ENCODE results near the gene PLEKHM1.

The PLEKHM1 gene

GRCh38 chr17:45423975-45424335 is 66.6 kb downstream of the PLEKHM1 start:
- Histone ChIP-seq H3K79me2 (ENCODE audit: control insufficient read depth, low read length) (no peaks in the 10 kb centered on the region), H3K9me2 (replicated peaks; ENCODE audit: control insufficient read depth, low read length) (no peaks in the 10 kb centered on the region), H3K27ac (ENCODE audit: low read depth, low read length) (no peak overlapping the region), H4K20me1 (ENCODE audit: control insufficient read depth, insufficient read depth, low read depth, low read length) (no peaks in the 10 kb centered on the region), H3K9me3 (ENCODE audit: control insufficient read depth, insufficient read depth, low read length) (no peaks in the 10 kb centered on the region), H3K4me3 (ENCODE audit: low read length) (no peak overlapping the region), H3K4me1 (ENCODE audit: control insufficient read depth, low read length) (peaks cover 21% of the 10 kb centered on the region), H3F3A (ENCODE audit: control insufficient read depth, insufficient read depth) (peaks cover 6% of the 10 kb centered on the region), H3K4me2 (ENCODE audit: low read length) (no peak overlapping the region), H3K36me3 (ENCODE audit: control insufficient read depth, low read length) (no peaks in the 10 kb centered on the region), H3K27me3 (ENCODE audit: control insufficient read depth, low read length) (0 out of 2 replicates have a peak, but pooled peaks cover 4% of the 10 kb centered on the region)
- TF ChIP-seq EZH2phosphoT487 (IDR thresholded peaks at IDR 0.05; ENCODE audit: borderline replicate concordance, low read length): no peak
- TF ChIP-seq, protein P1, sequence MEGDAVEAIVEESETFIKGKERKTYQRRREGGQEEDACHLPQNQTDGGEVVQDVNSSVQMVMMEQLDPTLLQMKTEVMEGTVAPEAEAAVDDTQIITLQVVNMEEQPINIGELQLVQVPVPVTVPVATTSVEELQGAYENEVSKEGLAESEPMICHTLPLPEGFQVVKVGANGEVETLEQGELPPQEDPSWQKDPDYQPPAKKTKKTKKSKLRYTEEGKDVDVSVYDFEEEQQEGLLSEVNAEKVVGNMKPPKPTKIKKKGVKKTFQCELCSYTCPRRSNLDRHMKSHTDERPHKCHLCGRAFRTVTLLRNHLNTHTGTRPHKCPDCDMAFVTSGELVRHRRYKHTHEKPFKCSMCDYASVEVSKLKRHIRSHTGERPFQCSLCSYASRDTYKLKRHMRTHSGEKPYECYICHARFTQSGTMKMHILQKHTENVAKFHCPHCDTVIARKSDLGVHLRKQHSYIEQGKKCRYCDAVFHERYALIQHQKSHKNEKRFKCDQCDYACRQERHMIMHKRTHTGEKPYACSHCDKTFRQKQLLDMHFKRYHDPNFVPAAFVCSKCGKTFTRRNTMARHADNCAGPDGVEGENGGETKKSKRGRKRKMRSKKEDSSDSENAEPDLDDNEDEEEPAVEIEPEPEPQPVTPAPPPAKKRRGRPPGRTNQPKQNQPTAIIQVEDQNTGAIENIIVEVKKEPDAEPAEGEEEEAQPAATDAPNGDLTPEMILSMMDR (IDR thresholded peaks at IDR 0.05; ENCODE audit: low read depth, low read length, poor library complexity, severe bottlenecking): no peak

- Histone ChIP-seq H3K9me2 (replicated peaks; ENCODE audit: control insufficient read depth, low read length) (no peaks in the 10 kb centered on the region), H3F3A (ENCODE audit: control insufficient read depth, insufficient read depth) (peaks cover 1% of the 10 kb centered on the region), H3K79me2 (ENCODE audit: control insufficient read depth, low read length) (no peaks in the 10 kb centered on the region), H3K9me3 (ENCODE audit: control insufficient read depth, insufficient read depth, low read length) (no peaks in the 10 kb centered on the region), H3K36me3 (ENCODE audit: control insufficient read depth, low read length) (no peaks in the 10 kb centered on the region), H3K4me2 (ENCODE audit: low read length) (no peak overlapping the region), H3K27ac (ENCODE audit: low read depth, low read length) (no peak overlapping the region), H3K4me3 (ENCODE audit: low read length) (no peak overlapping the region), H3K27me3 (ENCODE audit: control insufficient read depth, low read length) (0 out of 2 replicates have a peak, but pooled peaks cover 4% of the 10 kb centered on the region), H3K4me1 (ENCODE audit: control insufficient read depth, low read length) (peaks cover 18% of the 10 kb centered on the region), H4K20me1 (ENCODE audit: control insufficient read depth, insufficient read depth, low read depth, low read length) (no peaks in the 10 kb centered on the region)
- TF ChIP-seq EZH2phosphoT487 (IDR thresholded peaks at IDR 0.05; ENCODE audit: borderline replicate concordance, low read length): no peak
- TF ChIP-seq, protein P1 (IDR thresholded peaks at IDR 0.05; ENCODE audit: low read depth, low read length, poor library complexity, severe bottlenecking): no peak
Measured at GRCh38 chr17:45423304-45423974, 67.1 kb downstream of the PLEKHM1 start.

DNA sequence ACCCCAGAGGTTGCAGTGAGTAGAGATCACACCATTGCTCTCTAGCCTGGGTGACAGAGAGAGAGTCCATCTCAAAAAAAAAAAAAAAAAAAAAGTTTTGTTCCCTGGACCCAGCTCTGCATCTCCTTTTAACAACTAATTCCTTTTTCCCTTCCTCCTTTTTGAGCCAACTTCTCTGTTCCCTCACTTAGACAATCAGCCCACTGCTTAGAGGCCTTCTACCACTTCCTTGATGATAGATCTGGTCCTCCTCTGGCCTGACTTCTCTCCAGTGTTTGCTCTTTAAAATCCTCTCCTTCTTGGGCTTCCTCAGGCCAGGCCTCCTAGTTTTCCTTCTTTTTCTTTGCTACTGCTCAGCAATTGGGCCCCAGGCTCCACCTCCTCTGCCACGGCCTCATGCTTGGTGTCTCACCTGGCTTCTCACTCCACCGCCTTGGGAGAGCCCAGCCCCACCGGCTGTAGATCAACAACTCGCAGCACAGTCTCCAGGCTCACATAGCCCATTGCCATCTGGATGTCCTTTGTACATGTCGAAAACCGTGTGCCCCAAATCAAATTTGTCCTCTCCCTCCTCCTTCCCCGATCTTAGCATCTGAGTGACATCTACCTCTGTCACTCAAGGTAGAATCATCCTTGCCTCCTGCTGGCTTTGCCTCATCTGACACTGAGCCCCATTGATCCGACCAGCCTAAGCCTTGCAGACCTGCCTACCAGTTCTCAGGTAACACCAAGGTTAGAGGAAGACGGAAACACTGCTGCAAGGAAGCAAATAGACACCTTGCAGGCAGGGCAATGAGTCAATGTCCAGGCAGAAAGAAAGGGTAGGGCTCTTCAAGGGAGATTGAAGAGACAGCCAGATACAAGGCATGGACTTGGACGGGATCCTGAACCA is 75.3 kb downstream of the PLEKHM1 start:
- Histone ChIP-seq H3K79me2 (ENCODE audit: control insufficient read depth, low read length) (peaks cover under 1% of the 10 kb centered on the region; the same call in 1 of the 2 replicates), H3F3A (ENCODE audit: control insufficient read depth, insufficient read depth) (no peaks in the 10 kb centered on the region), H3K9me2 (replicated peaks; ENCODE audit: control insufficient read depth, low read length) (no peaks in the 10 kb centered on the region), H3K4me2 (ENCODE audit: low read length) (no peak overlapping the region), H4K20me1 (ENCODE audit: control insufficient read depth, insufficient read depth, low read depth, low read length) (no peaks in the 10 kb centered on the region), H3K27ac (ENCODE audit: low read depth, low read length) (no peak overlapping the region), H3K4me3 (ENCODE audit: low read length) (no peak overlapping the region), H3K27me3 (ENCODE audit: control insufficient read depth, low read length) (no peaks in the 10 kb centered on the region), H3K36me3 (ENCODE audit: control insufficient read depth, low read length) (no peaks in the 10 kb centered on the region), H3K9me3 (ENCODE audit: control insufficient read depth, insufficient read depth, low read length) (no peaks in the 10 kb centered on the region), H3K4me1 (ENCODE audit: control insufficient read depth, low read length) (peaks cover 44% of the 10 kb centered on the region)
- TF ChIP-seq, protein P1 (IDR thresholded peaks at IDR 0.05; ENCODE audit: low read depth, low read length, poor library complexity, severe bottlenecking): no peak
- TF ChIP-seq EZH2phosphoT487 (IDR thresholded peaks at IDR 0.05; ENCODE audit: borderline replicate concordance, low read length): no peak

All from DOHH2 (cell line).